ENCODE measurements around the gene UST.

DNA sequence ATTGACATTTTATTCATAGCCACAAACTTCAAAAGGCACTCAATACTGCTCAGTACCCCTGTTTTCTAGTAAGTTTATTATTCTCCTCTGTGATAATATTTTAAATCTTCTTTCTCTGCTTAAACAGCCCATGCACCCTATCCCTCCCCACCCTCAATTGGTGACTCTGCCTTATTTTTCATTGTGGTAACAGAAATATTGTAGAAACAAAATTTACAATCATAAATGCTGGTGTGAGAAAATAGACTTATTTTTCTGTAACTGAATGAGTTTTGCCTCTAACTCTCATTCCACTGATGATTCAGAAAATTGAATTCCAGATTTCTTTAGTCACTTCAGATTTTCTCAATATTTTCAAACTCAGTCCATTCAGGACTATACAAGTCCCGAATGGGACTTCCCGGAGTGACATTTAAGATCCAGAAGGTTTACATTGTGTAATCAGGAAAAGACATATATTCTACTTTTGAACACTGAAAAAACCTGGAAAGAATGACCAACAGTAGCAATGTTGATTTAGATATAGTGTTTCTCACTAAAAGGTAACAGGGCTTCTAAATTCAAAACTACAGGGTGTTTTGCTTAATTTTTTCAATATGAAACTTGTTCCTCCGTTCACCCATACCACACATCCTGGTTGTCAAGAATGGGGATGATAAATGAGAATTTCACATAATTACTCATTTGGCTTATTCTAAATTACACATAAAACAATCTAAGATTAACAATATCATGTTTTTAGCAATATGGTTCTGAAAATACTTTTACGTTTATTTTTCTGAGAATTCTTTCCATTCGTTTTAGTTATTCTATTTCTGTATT is 34.8 kb upstream of the UST start:
- TF ChIP-seq EZH2 (IDR thresholded peaks at IDR 0.05; ENCODE audit: borderline replicate concordance, insufficient read depth, low read length, poor library complexity, severe bottlenecking) (no peak), POLR2AphosphoS5 (IDR thresholded peaks at IDR 0.05) (no peak), TAF1 (IDR thresholded peaks at IDR 0.05; ENCODE audit: low read depth) (no peak), RAD21 (conservative IDR thresholded peaks at IDR 0.05) (no peak), EP300 (conservative IDR thresholded peaks at IDR 0.05; ENCODE audit: poor library complexity, severe bottlenecking) (no peak)
- TF ChIP-seq, protein P1, sequence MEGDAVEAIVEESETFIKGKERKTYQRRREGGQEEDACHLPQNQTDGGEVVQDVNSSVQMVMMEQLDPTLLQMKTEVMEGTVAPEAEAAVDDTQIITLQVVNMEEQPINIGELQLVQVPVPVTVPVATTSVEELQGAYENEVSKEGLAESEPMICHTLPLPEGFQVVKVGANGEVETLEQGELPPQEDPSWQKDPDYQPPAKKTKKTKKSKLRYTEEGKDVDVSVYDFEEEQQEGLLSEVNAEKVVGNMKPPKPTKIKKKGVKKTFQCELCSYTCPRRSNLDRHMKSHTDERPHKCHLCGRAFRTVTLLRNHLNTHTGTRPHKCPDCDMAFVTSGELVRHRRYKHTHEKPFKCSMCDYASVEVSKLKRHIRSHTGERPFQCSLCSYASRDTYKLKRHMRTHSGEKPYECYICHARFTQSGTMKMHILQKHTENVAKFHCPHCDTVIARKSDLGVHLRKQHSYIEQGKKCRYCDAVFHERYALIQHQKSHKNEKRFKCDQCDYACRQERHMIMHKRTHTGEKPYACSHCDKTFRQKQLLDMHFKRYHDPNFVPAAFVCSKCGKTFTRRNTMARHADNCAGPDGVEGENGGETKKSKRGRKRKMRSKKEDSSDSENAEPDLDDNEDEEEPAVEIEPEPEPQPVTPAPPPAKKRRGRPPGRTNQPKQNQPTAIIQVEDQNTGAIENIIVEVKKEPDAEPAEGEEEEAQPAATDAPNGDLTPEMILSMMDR (IDR thresholded peaks at IDR 0.05; ENCODE audit: poor library complexity, severe bottlenecking): no peak
- TF ChIP-seq, protein P2, sequence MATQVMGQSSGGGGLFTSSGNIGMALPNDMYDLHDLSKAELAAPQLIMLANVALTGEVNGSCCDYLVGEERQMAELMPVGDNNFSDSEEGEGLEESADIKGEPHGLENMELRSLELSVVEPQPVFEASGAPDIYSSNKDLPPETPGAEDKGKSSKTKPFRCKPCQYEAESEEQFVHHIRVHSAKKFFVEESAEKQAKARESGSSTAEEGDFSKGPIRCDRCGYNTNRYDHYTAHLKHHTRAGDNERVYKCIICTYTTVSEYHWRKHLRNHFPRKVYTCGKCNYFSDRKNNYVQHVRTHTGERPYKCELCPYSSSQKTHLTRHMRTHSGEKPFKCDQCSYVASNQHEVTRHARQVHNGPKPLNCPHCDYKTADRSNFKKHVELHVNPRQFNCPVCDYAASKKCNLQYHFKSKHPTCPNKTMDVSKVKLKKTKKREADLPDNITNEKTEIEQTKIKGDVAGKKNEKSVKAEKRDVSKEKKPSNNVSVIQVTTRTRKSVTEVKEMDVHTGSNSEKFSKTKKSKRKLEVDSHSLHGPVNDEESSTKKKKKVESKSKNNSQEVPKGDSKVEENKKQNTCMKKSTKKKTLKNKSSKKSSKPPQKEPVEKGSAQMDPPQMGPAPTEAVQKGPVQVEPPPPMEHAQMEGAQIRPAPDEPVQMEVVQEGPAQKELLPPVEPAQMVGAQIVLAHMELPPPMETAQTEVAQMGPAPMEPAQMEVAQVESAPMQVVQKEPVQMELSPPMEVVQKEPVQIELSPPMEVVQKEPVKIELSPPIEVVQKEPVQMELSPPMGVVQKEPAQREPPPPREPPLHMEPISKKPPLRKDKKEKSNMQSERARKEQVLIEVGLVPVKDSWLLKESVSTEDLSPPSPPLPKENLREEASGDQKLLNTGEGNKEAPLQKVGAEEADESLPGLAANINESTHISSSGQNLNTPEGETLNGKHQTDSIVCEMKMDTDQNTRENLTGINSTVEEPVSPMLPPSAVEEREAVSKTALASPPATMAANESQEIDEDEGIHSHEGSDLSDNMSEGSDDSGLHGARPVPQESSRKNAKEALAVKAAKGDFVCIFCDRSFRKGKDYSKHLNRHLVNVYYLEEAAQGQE (IDR thresholded peaks at IDR 0.05; ENCODE audit: borderline replicate concordance): no peak
